CD4-positive, alpha-beta T cell treated with Interleukin-10 for 1 hour (primary cell): ENCODE data around the gene CD3E.
A peak's percentile ranks its signal among the peaks of the same experiment; 100 is the strongest.
"Not testable (repeated sequence)": the region's sequence is repeated elsewhere in the genome, so short reads cannot be mapped to it uniquely, and the experiment has no call there.

Experiments used
- DNase-seq: peaks from one replicate; pipeline ENCODE4 v3.0.0-alpha.2; 2020

Gene CD3E

GRCh38 chr11:118291477-118292135, 12.9 kb upstream of the CD3E start:
- no peak for DNase-seq

DNA sequence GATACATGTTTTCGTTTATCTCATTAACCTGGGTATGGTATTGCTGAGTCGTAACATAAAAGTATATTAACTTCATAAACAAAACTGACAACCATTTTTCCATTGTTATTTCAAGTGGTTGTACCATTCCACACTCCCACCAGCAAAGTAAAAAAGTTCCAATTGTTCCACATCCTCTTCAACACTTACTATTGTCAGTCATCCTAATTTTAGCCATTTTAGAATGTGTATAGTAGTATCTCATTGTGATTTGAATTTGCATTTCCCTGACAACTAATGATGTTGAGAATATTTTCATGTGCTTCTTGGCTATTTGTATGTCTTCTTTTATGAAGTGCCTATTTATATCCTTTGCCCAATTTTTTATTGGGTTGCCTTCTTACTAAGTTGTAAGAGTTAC, 10.5 kb upstream of the CD3E start:
- DNase-seq: no peak

GRCh38 chr11:118295199-118295598, 9.3 kb upstream of the CD3E start:
- no peak for DNase-seq

DNA sequence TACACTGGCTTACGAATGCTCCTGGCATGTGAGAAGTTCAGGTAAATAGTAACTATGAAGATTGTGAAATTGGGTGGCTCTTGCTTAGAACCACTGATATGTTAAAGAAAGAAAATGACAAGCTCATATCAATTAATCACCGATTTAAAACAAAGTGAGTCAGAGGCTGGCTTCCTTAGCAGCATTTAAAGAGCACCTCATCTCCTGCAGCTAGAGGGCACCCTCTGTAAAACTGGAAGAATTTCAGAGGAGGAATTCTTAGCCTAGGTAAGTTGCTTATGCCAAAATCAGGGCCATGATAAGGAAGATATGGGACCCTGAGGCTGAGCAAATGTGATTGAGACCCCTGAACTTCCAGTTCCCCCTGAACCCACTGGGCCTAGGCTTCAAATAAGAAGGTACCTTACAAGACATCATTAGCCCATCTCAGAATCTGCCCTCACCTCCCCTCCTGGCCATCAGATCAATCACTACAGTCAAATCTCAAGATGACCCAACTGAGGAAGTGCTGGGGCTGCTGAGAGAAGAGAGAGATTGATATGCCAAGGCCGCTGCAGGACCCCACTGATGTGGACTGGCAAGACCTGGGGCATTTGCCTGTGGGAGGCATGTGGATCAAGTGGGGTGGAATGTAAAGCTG, 8.6 kb upstream of the CD3E start:
- DNase-seq: peak; percentile 74

- DNase-seq: no peak
These were observed 2.8 kb upstream of the CD3E start for GRCh38 chr11:118301600-118302195.

DNA sequence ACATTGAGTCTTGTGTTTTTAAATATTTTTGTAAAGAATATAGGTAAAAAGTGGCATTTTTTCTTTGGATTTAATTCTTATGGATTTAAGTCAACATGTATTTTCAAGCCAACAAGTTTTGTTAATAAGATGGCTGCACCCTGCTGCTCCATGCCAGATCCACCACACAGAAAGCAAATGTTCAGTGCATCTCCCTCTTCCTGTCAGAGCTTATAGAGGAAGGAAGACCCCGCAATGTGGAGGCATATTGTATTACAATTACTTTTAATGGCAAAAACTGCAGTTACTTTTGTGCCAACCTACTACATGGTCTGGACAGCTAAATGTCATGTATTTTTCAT, 333 bp upstream of the CD3E start:
- DNase-seq: no peak

DNA sequence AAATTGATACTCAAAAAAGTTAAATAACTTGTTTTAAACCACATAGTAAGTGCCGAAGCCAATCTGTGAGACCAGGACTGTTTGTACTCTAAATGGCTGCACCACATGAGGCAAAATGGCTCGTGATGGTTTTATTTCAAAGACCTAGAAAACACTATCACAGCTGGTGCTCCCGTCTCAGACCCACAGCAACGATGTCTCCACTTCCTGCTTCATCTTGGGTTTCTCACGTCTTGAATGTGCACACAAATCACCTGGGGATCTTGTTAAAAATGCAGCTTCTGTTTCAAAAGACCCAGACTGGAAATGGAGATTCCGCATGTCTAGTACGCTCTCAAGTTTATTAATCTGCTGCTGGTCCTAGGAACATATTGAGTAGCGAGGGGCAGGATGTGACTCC, 1.2 kb downstream of the CD3E start:
- DNase-seq: peak; percentile 74

DNA sequence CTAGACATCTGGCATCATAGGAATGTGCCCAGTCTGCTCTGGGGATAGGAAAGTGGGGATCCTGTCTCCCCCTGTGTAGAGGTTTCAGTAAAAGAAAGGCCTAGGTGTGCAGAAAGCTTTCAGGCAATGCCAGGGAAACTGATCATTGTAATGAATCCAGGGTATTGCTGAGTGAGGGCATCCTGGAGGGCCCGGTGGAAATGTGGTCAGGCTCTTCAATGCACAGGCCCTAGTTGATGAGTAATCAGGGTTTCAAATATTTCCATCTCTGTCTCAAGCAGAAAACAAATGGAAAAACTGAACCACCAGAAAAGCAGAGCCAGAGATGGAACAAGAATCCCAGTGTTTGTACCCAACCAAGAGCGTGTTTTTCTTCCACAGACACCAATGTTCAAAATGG, 2.0 kb downstream of the CD3E start:
- DNase-seq: no peak

DNA sequence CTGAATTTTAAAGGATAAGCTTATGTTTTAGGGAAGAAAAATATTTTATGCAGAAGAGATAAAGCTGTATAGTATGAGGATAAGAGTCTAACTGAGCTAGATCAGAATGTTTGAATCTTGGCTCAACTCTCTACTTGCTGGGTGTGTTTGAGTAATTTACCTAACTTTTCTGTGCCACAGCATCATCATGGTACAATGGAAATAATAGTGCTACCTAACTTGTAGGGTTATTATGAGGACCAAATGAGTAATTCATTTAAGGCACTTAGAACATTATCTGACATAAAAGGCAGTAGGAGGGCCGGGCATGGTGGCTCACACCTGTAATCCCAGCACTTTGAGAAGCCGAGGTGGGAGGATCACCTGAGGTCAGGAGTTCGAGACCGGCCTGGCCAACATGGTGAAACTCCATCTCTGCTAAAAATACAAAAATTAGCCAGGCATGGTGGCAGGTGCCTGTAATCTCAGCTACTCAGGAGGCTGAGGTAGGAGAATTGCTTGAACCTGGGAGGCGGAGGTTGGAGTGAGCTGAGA, 4.5 kb downstream of the CD3E start:
- not testable (repeated sequence) for DNase-seq

- DNase-seq: no peak
These were observed 5.7 kb downstream of the CD3E start for GRCh38 chr11:118310271-118310670.

DNA sequence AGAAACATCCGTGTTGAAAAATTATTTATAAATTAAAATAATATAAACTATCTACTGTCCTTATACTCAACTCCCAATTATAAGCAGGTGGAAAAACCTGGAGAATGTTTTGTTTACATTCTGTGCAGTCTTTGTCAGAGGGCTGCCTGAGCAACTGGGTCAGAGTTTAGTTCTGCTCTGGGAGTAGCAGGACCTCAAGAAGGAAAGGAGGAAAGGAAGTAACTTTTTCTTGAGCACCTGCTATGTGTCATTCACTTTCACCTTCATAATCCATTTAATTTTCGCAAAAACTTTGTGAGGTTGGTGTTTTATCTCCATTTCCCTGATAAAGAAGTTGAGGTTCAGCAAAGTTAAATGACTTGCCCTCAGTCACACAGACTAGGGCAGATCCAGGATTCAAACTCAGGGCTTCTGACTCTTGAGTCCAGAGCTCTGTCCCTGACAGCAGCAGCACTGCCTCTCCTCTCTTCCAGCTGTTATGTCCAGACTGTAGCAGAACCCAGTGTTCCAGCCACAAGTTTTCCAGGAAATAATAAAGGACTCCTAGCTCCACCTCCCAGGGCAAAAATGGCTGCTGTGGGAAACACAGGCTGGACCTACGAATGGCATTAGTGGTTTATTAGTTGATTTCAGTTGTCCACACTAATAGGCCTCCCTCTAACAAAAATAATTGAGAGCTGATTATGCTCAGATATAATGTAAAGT, 6.4 kb downstream of the CD3E start:
- no peak for DNase-seq

DNA sequence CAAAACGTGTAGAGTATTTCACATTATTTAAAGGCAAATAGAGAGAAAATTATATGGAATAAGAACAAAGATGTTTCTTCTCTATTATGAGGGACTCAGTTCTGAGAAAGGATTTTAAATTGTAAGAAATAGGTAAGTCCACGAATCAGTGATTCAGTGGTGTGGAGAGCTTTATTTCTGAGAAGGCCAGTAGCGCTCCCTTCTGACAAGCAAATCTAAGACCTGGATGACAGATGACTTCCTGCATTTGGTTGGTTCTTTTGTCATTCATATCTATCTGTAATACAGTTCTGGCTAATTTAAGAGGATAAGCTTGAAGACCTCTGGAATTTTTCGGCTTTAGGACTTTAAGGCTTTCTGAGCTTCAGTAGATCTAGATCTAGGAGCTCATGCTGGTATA, 7.0 kb downstream of the CD3E start:
- no peak for DNase-seq

GRCh38 chr11:118312328-118312727, 7.8 kb downstream of the CD3E start:
- no peak for DNase-seq

DNA sequence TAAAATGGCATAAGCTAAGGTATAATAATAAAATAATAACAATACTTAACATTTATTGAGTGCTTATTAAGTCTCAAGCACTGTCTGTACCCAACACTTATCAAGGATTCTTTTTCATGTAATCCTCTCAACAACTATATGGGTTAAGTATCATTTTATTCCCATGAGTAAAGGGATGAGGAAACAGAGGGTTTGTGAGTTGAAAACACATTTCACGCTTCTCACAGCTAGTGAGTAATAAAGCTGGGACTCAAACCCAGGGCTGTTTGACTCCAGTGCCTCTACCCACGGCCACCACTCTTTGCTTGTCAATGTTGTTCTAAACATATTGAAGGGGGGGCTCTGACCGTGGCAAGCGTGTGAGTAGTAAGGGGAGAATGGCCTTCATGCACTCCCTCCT, 8.7 kb downstream of the CD3E start:
- no peak for DNase-seq

DNA sequence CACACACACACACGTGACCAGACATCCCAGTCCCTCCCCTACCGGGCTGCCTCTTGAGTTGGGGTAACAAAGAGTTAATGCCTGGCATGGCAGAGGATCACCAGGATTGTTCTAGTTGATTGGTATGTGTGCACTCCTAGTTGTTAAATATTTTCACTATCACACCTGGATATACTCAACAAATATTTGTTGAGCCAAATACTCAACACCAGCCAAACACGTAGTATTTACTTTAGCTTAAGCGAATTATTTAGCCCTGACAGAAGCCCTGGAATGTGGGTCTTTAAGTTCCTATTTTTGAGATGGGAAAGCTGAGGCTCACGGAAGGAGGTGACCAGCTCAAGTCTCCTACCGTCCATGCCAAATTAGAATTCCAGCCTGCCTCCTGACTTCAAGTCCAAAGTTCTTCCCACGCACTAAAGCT, 10.5 kb downstream of the CD3E start:
- no peak for DNase-seq

DNA sequence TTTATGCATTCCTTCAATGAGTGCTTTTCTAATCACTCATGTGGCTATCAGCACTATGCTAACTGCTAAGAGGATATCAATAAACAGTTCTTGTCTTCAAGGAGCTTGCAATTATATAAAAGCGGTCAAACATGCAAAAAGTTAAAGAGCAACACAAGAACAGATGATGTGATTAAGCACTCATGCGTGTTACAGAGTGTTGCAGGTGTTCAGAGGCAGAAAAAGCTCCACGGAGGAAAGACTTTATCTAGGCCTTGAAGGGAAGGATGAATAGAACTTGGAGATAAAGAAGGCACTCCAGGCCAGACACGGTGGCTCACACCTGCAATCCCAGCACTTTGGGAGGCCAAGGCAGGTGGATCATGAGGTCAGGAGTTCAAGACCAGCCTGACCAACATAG, 13.6 kb downstream of the CD3E start:
- DNase-seq: no peak

DNA sequence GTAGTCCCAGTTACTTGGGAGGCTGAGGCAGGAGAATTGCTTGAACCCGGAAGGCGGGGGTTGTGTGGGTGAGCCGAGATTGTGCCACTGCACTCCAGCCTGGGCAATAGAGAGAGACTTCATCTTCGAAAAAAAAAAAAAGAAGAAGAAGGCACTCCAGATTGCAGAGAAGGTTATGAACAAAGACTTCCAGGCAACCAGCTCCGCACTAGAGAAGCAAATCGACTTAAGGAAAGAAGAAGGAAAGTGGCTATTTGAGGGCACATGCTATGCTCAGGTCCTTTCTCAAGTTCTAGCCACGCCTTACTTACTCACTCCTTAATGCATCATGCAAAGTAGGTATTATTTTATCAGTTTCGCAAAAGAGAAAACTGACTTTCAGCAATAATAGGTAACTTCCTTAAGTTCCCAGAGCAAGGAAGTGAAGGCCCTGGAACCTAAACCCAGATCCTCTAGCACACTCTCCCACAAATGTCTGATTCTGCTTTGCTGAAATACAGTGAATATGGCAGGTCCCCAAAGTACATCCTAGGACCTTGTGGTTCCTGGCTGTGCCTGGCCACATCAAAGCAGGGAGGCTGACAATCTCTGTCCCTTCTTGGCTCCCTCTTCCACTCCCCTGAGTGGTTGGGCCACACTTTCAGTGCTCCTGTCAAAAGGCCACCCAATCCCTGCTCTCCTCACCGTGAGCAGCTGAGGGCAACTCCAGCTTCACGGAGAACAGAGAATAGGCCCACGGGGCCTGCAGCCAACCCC, 14.2 kb downstream of the CD3E start:
- no peak for DNase-seq

- DNase-seq: no peak
These were observed 14.8 kb downstream of the CD3E start for GRCh38 chr11:118319337-118319707.

DNA sequence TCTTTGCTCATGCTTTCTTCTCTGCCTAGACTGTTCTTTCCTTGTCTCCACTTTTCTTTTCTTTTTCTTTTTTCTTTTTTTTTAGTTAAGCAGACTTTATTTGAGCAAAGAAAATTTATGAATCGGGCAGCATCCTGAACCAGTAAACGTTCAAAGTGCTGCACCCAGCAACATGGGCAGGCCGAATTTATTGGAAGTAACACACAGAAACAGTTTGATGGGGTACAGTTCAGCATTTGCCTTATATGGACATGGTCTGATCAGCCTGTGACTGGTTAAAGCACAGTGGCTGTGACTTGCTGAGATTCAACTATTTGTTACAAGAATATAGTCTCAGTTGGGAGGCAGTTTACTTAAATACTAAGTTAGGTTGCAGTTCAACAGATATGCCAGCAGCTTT, 16.0 kb downstream of the CD3E start:
- no peak for DNase-seq

DNA sequence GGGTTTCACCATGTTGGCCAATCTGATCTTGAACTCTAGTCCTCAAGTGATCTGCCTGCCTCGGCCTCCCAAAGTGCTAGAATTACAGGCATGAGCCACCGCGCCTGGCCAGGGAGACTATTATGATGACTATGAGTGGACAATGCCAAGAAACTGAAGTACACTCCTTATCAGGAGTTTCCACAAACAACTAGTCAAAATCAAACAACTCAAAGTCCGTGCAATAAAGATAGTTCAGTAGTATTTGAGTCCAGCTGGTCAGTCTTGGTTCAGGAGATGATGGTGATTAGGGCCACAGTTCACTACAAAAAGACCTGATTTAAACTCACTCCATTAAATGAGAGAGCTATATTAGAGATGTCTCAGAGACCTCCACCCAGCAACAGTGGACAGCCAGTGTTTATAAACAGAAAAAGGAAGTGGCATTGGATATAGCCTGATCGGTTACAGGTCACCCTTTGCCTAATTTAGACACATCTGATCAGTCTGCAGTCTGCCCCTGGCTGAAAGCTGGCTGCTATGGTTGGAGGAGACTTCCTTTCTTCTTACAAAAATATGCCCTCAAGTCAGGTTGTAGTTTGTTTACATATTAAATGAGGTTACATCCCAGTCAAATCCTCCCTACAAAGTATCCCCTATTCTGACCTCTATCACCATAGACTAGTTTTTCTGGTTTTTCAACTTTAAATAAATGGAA, 17.0 kb downstream of the CD3E start:
- no peak for DNase-seq

- DNase-seq: no peak
These were observed 18.2 kb downstream of the CD3E start for GRCh38 chr11:118322721-118323120.

DNA sequence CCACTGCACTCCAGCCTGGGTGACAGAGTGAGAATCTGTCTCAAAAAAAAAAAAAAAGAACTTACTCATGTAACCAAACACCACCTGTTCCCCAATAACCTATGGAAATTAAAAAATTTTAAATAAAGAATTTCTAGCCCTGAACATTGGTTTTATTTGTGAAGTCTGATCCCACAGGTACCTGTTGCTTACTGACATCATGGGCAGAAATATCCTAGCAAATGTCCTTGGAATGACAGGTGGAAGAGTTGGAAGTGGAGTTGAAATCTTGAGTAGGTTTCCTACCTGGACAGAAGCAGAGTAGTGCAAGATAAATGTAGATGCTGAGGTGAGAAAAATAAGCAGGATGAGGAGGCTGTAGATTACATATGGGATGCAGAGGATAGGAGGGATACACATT, 20.8 kb downstream of the CD3E start:
- no peak for DNase-seq

GRCh38 chr11:118328745-118329144, 24.2 kb downstream of the CD3E start:
- DNase-seq: no peak
